HFFc6 (cell line): ENCODE data around the gene CLEC18A. TPM values are rescaled to one million over a fixed set of nuclear protein-coding genes. Genes with fewer than 3 reads are reported as not detected.

Experiments
- DNase-seq: peaks from one replicate; pipeline ENCODE4 v3.0.0-alpha.2; 2018
- H3K27ac Mint-ChIP-seq: 2 replicates; pipeline ENCODE4 v1.8.0; 2020; ENCODE audit warnings: mild to moderate bottlenecking, mixed read lengths
- H3K27me3 Mint-ChIP-seq: 2 replicates; pipeline ENCODE4 v1.8.0; 2021; ENCODE audit warnings: mild to moderate bottlenecking, moderate library complexity, mixed read lengths; ENCODE audit not compliant: insufficient read depth
- H3K36me3 Mint-ChIP-seq: 2 replicates; pipeline ENCODE4 v1.8.0; 2021; ENCODE audit warnings: low read depth, mixed read lengths
- H3K4me1 Mint-ChIP-seq: 2 replicates; pipeline ENCODE4 v1.8.0; 2020; ENCODE audit warnings: low read depth, mixed read lengths
- H3K4me3 Mint-ChIP-seq: 2 replicates; pipeline ENCODE4 v1.8.0; 2020; ENCODE audit warnings: mild to moderate bottlenecking, moderate library complexity, mixed read lengths
- H3K9me3 Mint-ChIP-seq: 2 replicates; pipeline ENCODE4 v1.8.0; 2020; ENCODE audit warnings: mild to moderate bottlenecking, mixed read lengths
- CTCF ChIP-seq: fragments of 200-600 bp; sonication (generic); IDR thresholded peaks from 2 replicates; pipeline ENCODE4 v1.5.0; 2021; ENCODE audit warnings: antibody characterized with exemption, mild to moderate bottlenecking
- total RNA-seq, 6 experiments: library from RNA; stranded (reverse); fragmentation: NEBNext Ultra II Directional; extraction: Animal tissue kit (Norgen Biotek cat#: 25700); gene quantifications; 2 replicates in 1 of 6; 3 replicates in 5 of 6; pipeline ENCODE4 v1.2.3, GENCODE V29; 2021

The CLEC18A gene
- total RNA-seq, 6 experiments from 2014 or later: 0.14 TPM; not detected in 4

DNA sequence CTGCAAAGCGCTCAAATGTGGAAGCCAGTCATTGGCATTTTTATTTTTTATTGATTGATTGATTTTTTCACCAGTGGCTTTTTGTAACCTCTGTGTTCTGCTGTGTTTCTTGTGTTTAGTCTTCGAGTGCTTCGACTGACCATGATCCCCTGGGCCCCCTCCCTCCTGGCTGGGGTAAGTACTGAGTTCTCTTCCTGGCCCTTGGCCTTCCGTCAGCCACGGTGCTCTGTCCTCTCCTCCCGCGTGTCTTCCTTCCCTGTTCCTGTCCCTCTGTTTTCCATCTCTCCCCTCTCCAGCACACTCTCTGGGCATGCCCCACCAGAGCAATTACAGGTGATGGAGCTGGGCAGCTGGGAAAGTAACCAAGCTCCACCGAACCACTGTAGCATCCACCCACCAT is 25.8 kb upstream of the CLEC18A start:
- DNase-seq: no peak
- Mint-ChIP-seq H3K27ac (no peak overlapping the region), H3K4me1 (peaks cover 10% of the 10 kb centered on the region; the same call in 1 of the 2 replicates), H3K36me3 (no peaks in the 10 kb centered on the region), H3K27me3 (no peaks in the 10 kb centered on the region), H3K9me3 (no peaks in the 10 kb centered on the region), H3K4me3 (no peak overlapping the region)
- no peak for TF ChIP-seq CTCF

- no peaks in the 10 kb centered on the region for H3K9me3 Mint-ChIP-seq
- no peak for TF ChIP-seq CTCF
- no peak for DNase-seq
- peaks cover 3% of the 10 kb centered on the region; the same call in 1 of the 2 replicates for H3K36me3 Mint-ChIP-seq
- H3K4me1 Mint-ChIP-seq: peaks cover 4% of the 10 kb centered on the region; the same call in 1 of the 2 replicates
- no peak overlapping the region for H3K4me3 Mint-ChIP-seq
- H3K27me3 Mint-ChIP-seq: peaks cover under 1% of the 10 kb centered on the region; the same call in 1 of the 2 replicates
- H3K27ac Mint-ChIP-seq: no peak overlapping the region
These were observed 24.9 kb upstream of the CLEC18A start for GRCh38 chr16:69926241-69926640.

GRCh38 chr16:69927056-69927757 is 23.9 kb upstream of the CLEC18A start:
- H3K4me3 Mint-ChIP-seq: no peak overlapping the region
- H3K36me3 Mint-ChIP-seq: peaks cover 5% of the 10 kb centered on the region; the same call in 1 of the 2 replicates
- TF ChIP-seq CTCF: no peak
- H3K4me1 Mint-ChIP-seq: no peaks in the 10 kb centered on the region
- H3K9me3 Mint-ChIP-seq: no peaks in the 10 kb centered on the region
- H3K27ac Mint-ChIP-seq: no peak overlapping the region
- peaks cover 3% of the 10 kb centered on the region; the same call in 1 of the 2 replicates for H3K27me3 Mint-ChIP-seq
- DNase-seq: no peak

GRCh38 chr16:69928856-69929400 is 22.2 kb upstream of the CLEC18A start:
- H3K27me3 Mint-ChIP-seq: peaks cover 3% of the 10 kb centered on the region; the same call in 1 of the 2 replicates
- no peak for TF ChIP-seq CTCF
- H3K4me3 Mint-ChIP-seq: no peak overlapping the region
- H3K4me1 Mint-ChIP-seq: no peaks in the 10 kb centered on the region
- no peak overlapping the region for H3K27ac Mint-ChIP-seq
- H3K9me3 Mint-ChIP-seq: no peaks in the 10 kb centered on the region
- H3K36me3 Mint-ChIP-seq: peaks cover 5% of the 10 kb centered on the region; the same call in 1 of the 2 replicates
- no peak for DNase-seq

DNA sequence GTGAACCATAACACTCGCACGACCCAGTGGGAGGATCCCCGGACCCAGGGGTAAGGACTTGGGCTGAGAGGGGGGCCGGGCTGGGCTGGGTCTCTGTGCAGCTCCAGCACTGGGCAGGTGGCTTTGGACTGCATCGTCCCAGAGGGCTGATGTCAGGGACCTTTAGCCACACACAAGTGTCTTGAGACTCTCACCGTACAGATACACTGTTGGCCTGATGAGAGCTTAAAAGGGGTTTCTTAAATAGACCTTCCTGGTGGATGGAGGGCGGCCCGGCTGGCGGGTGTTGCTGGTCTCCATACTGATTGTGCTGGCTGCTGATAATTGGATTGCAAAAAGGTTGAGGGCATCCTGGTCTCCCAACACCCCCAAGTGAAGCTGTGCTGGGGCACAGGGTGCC is 21.7 kb upstream of the CLEC18A start:
- Mint-ChIP-seq H3K4me1 (no peaks in the 10 kb centered on the region), H3K27me3 (peaks cover 3% of the 10 kb centered on the region; the same call in 1 of the 2 replicates), H3K9me3 (no peaks in the 10 kb centered on the region), H3K4me3 (no peak overlapping the region), H3K27ac (no peak overlapping the region), H3K36me3 (peaks cover 5% of the 10 kb centered on the region; the same call in 1 of the 2 replicates)
- no peak for TF ChIP-seq CTCF
- DNase-seq: no peak
